Right lobe of liver (tissue), 6 donors: Measurements from ENCODE around the gene SRRM3. TPM values are rescaled to one million over a fixed set of nuclear protein-coding genes. Genes with fewer than 3 reads are reported as not detected.

Experiments used
- ATAC-seq, 4 donors: fragments of 200-7000 bp; cut with Tn5 transposase; one replicate each; pipeline ENCODE4 v1.9.1; 2020; ENCODE audit warnings: mild to moderate bottlenecking in 4 of 4, moderate library complexity in 4 of 4
- DNase-seq, 3 donors: peaks; one replicate each; pipeline ENCODE4 v3.0.0-alpha.2; 2020
- H3K27ac ChIP-seq, 3 donors: fragments of 200-600 bp; one replicate each; pipeline ENCODE4 v1.8.0; 2022
- H3K27me3 ChIP-seq, 2 donors: fragments of 200-600 bp; one replicate each; pipeline ENCODE4 v1.8.0; 2022
- H3K36me3 ChIP-seq, 4 donors: fragments of 200-600 bp; sonication (generic) in 1 of 4; one replicate each; pipeline versions ENCODE4 v1.5.1 to v1.8.0; 2017 to 2022; ENCODE audit warnings: control low read depth in 1 of 4
- H3K4me1 ChIP-seq, 4 donors: fragments of 200-600 bp; sonication (generic) in 1 of 4; one replicate each; pipeline versions ENCODE4 v1.5.1 to v1.8.0; 2017 to 2022; ENCODE audit warnings: control low read depth in 1 of 4
- H3K4me3 ChIP-seq, 3 donors: fragments of 200-600 bp; one replicate each; pipeline ENCODE4 v1.8.0; 2022
- H3K9me3 ChIP-seq, 4 donors: fragments of 200-600 bp; sonication (generic) in 1 of 4; one replicate each; pipeline versions ENCODE4 v1.5.1 to v1.8.0; 2017 to 2022; ENCODE audit warnings: control low read depth in 1 of 4
- POLR2A ChIP-seq: fragments of 450-650 bp; IDR thresholded peaks from one replicate; pipeline ENCODE4 v1.6.1; 2017; ENCODE audit warnings: antibody characterized with exemption, mild to moderate bottlenecking
- WGBS: methylation state at CpG from one replicate; pipeline ENCODE4 v1.1.6; 2018; ENCODE audit warnings: low coverage, low lambda C conversion rate; ENCODE audit not compliant: insufficient coverage; ENCODE audit errors: missing lambda C conversion rate; 5-methylcytosine and 5-hydroxymethylcytosine counted together
- intact Hi-C, 2 donors: fragments of 100-400 bp; cut with DNase I; formaldehyde crosslinking; loops; one replicate each; pipeline versions ENCODE4 v1.11.2 to v1.14.1; 2022
- total RNA-seq, 6 experiments: library from RNA; depleted of rRNA in 2 of 6; stranded (reverse); fragments of >200 nt in 2 of 6; fragmentation: NEBNext Ultra II Directional in 3 of 6; extraction: Animal tissue kit (Norgen Biotek cat#: 25700) in 3 of 6; gene quantifications; one replicate each; pipeline versions ENCODE4 v1.1.0 to v1.2.4, GENCODE V29; 2016 to 2023
- TF ChIP-seq, protein P1 (sequence below), 4 donors: fragments of 200-600 bp in 3 of 4; fragments of 450-650 bp in 1 of 4; IDR thresholded peaks; one replicate each; pipeline versions ENCODE4 v1.5.1 to v1.8.0; 2016 to 2022; ENCODE audit warnings: antibody characterized with exemption in 4 of 4, mild to moderate bottlenecking in 2 of 4
- donor health status: DM: no; HTN: yes; CAD: no.
- donor health status: DM: no; HTN: no; CAD: no.
- donor health status: DM: no; HTN: no; CAD: no.
- donor health status: DM: no; HTN: yes; CAD: no.
- donor health status: DM: no; HTN: yes; CAD: no.

SRRM3 gene
- total RNA-seq, 6 experiments from 2014 or later: 0.14 to 0.37 (median 0.19) TPM; not detected in 2

- 71% methylated on average over 2 of the region's 11 CpGs for WGBS
- Histone ChIP-seq H3K27ac (no peak overlapping the region), H3K4me1 (no peaks in the 10 kb centered on the region), H3K27me3 (no peaks in the 10 kb centered on the region), H3K4me3 (no peak overlapping the region), H3K36me3 (no peaks in the 10 kb centered on the region), H3K9me3 (no peaks in the 10 kb centered on the region)
- DNase-seq (no peak), ATAC-seq (no peak)
- intact Hi-C loops: loop anchor here (5.0 to 10.0 kb wide), 2 partner anchors 77 to 84 kb away; no protein-coding TSS in a partner anchor
- no peak for TF ChIP-seq POLR2A
- TF ChIP-seq, protein P1, sequence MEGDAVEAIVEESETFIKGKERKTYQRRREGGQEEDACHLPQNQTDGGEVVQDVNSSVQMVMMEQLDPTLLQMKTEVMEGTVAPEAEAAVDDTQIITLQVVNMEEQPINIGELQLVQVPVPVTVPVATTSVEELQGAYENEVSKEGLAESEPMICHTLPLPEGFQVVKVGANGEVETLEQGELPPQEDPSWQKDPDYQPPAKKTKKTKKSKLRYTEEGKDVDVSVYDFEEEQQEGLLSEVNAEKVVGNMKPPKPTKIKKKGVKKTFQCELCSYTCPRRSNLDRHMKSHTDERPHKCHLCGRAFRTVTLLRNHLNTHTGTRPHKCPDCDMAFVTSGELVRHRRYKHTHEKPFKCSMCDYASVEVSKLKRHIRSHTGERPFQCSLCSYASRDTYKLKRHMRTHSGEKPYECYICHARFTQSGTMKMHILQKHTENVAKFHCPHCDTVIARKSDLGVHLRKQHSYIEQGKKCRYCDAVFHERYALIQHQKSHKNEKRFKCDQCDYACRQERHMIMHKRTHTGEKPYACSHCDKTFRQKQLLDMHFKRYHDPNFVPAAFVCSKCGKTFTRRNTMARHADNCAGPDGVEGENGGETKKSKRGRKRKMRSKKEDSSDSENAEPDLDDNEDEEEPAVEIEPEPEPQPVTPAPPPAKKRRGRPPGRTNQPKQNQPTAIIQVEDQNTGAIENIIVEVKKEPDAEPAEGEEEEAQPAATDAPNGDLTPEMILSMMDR (IDR thresholded peaks at IDR 0.05): no peak
Measured at GRCh38 chr7:76261329-76261728, 59.6 kb downstream of the SRRM3 start.

GRCh38 chr7:76261931-76262330, 60.2 kb downstream of the SRRM3 start:
- Histone ChIP-seq H3K27me3 (peaks cover 0 to 3% of the 10 kb centered on the region in 2 donors), H3K4me3 (no peak overlapping the region), H3K27ac (no peak overlapping the region), H3K9me3 (no peaks in the 10 kb centered on the region), H3K36me3 (no peaks in the 10 kb centered on the region), H3K4me1 (peaks cover 0 to 1% (median 0%) of the 10 kb centered on the region in 4 donors)
- ATAC-seq (no peak), DNase-seq (no peak)
- TF ChIP-seq, protein P1 (IDR thresholded peaks at IDR 0.05): no peak
- TF ChIP-seq POLR2A: no peak
- intact Hi-C loops: loop anchor here (5.0 to 10.0 kb wide), 2 partner anchors 77 to 85 kb away; no protein-coding TSS in a partner anchor
- WGBS: 48% methylated on average over 4 of the region's 4 CpGs

- intact Hi-C loops: loop anchor here (5.0 to 10.0 kb wide), 2 partner anchors 78 to 86 kb away; no protein-coding TSS in a partner anchor
- H3K27me3 ChIP-seq: peaks cover 0 to 8% of the 10 kb centered on the region in 2 donors
- TF ChIP-seq POLR2A: no peak
- TF ChIP-seq, protein P1 (IDR thresholded peaks at IDR 0.05): peak; percentile 61 to 79 (median 74)
- ATAC-seq (peak; percentile 75 to 92 (median 85)), DNase-seq (peak in 2 of 3 donors; percentile 61 to 73)
- H3K4me3 ChIP-seq: no peak overlapping the region
- peaks cover 0 to 7% (median 0%) of the 10 kb centered on the region in 4 donors for H3K4me1 ChIP-seq
- H3K27ac ChIP-seq: no peak overlapping the region
- H3K9me3 ChIP-seq: no peaks in the 10 kb centered on the region
- H3K36me3 ChIP-seq: no peaks in the 10 kb centered on the region
- WGBS: 63% methylated on average over 7 of the region's 7 CpGs
Measured at GRCh38 chr7:76262683-76263402, 61.1 kb downstream of the SRRM3 start.

GRCh38 chr7:76265299-76265698, 63.6 kb downstream of the SRRM3 start:
- intact Hi-C loops: loop anchor here in 1 of 2 donors (10.0 kb wide), 1 partner anchor 80 kb away; no protein-coding TSS in a partner anchor
- Histone ChIP-seq H3K4me1 (peaks cover 0 to 7% (median 0%) of the 10 kb centered on the region in 4 donors), H3K27ac (no peak overlapping the region), H3K27me3 (peaks cover 0 to 8% of the 10 kb centered on the region in 2 donors), H3K36me3 (no peaks in the 10 kb centered on the region), H3K4me3 (no peak overlapping the region), H3K9me3 (no peaks in the 10 kb centered on the region)
- no peak for DNase-seq
- no peak for ATAC-seq
- WGBS: 89% methylated on average over 4 of the region's 7 CpGs
- TF ChIP-seq, protein P1 (IDR thresholded peaks at IDR 0.05): no peak
- no peak for TF ChIP-seq POLR2A
